C4-2B (cell line): Measurements from ENCODE around the gene ZNF536.

Experiments
- ZFX ChIP-seq: fragments of 450-650 bp; IDR thresholded peaks from 2 replicates; pipeline ENCODE4 v1.6.1; 2017
- TF ChIP-seq, protein P1 (sequence below): fragments of 450-650 bp; conservative IDR thresholded peaks from 2 replicates; pipeline ENCODE4 v1.5.1; 2017; ENCODE audit warnings: mild to moderate bottlenecking

DNA sequence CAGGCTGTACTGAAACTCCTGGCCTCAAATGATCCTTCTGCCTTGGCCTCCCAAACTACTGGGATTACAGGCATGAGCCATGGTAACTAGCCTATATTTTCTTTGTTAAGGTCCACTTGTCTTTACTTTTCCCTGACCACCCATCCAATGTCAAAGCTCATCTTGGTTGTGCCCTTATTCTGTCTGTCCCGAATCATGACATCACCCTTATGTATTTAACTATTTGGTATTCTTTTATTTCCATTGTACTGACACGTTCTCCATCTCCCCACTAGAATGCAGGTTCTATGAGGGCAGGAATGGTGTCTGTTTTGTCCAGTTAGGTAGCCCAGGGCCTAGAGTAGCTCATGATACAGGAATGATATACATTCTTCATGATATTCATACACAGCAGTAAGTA, 104.8 kb downstream of the ZNF536 start:
- TF ChIP-seq, protein P1, sequence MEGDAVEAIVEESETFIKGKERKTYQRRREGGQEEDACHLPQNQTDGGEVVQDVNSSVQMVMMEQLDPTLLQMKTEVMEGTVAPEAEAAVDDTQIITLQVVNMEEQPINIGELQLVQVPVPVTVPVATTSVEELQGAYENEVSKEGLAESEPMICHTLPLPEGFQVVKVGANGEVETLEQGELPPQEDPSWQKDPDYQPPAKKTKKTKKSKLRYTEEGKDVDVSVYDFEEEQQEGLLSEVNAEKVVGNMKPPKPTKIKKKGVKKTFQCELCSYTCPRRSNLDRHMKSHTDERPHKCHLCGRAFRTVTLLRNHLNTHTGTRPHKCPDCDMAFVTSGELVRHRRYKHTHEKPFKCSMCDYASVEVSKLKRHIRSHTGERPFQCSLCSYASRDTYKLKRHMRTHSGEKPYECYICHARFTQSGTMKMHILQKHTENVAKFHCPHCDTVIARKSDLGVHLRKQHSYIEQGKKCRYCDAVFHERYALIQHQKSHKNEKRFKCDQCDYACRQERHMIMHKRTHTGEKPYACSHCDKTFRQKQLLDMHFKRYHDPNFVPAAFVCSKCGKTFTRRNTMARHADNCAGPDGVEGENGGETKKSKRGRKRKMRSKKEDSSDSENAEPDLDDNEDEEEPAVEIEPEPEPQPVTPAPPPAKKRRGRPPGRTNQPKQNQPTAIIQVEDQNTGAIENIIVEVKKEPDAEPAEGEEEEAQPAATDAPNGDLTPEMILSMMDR, result no peak
- TF ChIP-seq ZFX, result no peak
